Measurements from ENCODE around the gene PRPF31.

Gene PRPF31

DNA sequence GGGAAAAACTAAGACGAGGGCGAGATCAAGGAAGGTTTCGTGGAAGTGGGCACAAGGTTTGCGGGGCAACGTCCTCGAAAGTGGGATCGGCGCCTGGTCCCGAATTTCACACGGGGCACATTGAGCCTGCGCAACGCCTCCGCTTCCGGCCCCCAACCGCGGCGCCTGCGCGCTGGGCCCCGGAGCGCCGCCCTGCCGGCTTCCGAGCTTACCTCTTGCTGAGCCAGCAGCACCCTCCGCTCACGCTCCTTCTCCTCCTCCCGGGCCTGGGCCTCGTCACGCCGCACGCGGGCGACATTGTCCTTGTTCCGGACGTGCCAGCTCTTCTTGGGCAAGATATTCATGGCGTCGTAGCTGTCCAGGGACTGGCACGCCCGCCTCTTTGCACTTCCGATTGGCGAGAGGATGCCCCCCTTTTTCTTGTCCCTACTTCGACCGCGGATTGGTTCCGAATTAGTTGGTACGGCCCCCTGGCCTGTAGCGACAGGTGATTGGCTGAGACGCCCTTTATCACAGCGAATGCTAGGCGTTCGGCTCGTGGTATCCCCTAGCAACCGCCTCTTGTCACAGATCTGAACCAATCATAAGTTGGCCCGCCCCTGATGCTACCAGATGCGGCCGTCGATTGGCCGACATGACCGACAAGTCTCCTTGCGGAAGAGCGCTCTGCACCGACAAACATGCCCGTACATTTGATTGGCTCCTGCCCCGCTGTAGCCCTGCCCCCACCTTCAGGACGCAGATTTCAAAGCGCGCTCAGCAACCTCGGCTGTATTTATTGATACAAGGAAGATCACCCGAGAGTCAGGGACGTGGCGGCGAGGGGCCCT is 44.0 kb downstream of the PRPF31 start, which contains the start of gene LENG1:
Gene LENG1 (minus strand): TSS at position 370 of the 830 bp plus-strand sequence. CDS start 26 bp downstream, at position 344.
- ChIA-PET CTCF (no interaction called here), POLR2A (interaction anchor here (0.5 to 2.3 kb wide), 10 partner anchors 9 to 56 kb away, joined by 3 to 13 read pairs (median 4); partner anchors contain the start of genes CNOT3, PRPF31, RPS9 and TFPT)
- peak; percentile 92 for DNase-seq (ENCODE audit: extremely low spot score)
- TF ChIP-seq SP1 (IDR thresholded peaks at IDR 0.05) (no peak), SUZ12 (IDR thresholded peaks at IDR 0.05) (no peak), ELF4 (IDR thresholded peaks at IDR 0.05) (peak; percentile 86), NFRKB (IDR thresholded peaks at IDR 0.05) (no peak), ZNF384 (IDR thresholded peaks at IDR 0.05) (no peak), ARNT (IDR thresholded peaks at IDR 0.05) (no peak), L3MBTL2 (conservative IDR thresholded peaks at IDR 0.05) (peak; percentile 95), HDGF (IDR thresholded peaks at IDR 0.05; ENCODE audit: borderline replicate concordance) (no peak; the same call in 1 of the 2 replicates), FOXK2 (IDR thresholded peaks at IDR 0.05) (no peak), CTBP1 (IDR thresholded peaks at IDR 0.05; ENCODE audit: borderline replicate concordance) (no peak), FOXA1 (IDR thresholded peaks at IDR 0.05) (no peak), TARDBP (IDR thresholded peaks at IDR 0.05) (no peak), FOXM1 (IDR thresholded peaks at IDR 0.05; ENCODE audit: borderline replicate concordance) (no peak), LEF1 (IDR thresholded peaks at IDR 0.05; ENCODE audit: borderline replicate concordance) (no peak), BHLHE40 (IDR thresholded peaks at IDR 0.05; ENCODE audit: borderline replicate concordance) (no peak)
- TF ChIP-seq, protein P1, sequence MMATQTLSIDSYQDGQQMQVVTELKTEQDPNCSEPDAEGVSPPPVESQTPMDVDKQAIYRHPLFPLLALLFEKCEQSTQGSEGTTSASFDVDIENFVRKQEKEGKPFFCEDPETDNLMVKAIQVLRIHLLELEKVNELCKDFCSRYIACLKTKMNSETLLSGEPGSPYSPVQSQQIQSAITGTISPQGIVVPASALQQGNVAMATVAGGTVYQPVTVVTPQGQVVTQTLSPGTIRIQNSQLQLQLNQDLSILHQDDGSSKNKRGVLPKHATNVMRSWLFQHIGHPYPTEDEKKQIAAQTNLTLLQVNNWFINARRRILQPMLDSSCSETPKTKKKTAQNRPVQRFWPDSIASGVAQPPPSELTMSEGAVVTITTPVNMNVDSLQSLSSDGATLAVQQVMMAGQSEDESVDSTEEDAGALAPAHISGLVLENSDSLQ (IDR thresholded peaks at IDR 0.05) = peak; percentile 98

DNA sequence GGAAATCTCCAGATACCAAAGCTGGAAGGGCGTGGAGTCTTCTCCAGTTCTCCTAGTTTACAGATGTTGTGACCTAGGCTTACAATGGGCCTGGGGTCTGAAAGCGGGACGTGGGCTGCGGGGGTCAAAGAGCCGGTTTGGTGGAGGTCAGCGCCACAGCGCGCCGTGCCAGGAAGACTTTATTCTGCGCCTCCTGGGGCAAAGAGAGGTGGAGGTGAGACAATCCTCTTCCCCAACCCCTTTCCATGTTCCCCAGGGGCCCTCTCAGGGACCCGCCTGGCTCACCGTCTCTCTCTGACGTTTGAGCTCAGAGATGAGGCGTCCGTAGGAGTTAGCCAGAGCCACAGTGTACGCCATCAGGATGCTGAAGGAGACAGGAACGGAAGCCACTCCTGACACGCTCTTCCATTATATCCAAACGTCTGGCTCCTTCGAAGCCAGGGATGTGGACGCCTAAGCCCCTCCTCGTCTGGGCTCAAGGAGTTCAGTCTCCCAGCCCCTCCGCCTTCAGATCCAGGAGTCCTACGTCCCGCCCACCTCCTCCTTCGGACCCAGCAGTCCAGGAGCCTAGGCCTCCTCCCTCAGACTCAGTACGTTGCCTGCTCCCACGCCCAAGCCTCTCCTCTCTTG is 44.7 kb downstream of the PRPF31 start:
- CTCF ChIA-PET = no interaction called here
- no peak for DNase-seq (ENCODE audit: extremely low spot score)
- POLR2A ChIA-PET = interaction anchor here (0.5 to 2.3 kb wide), 7 partner anchors 10 to 55 kb away, joined by 3 to 13 read pairs (median 4); partner anchors contain the start of genes CNOT3 and TSEN34
- no peak for TF ChIP-seq ARNT (IDR thresholded peaks at IDR 0.05)
- no peak for TF ChIP-seq TARDBP (IDR thresholded peaks at IDR 0.05)
- no peak for TF ChIP-seq CTBP1 (IDR thresholded peaks at IDR 0.05; ENCODE audit: borderline replicate concordance)
- no peak for TF ChIP-seq ZNF384 (IDR thresholded peaks at IDR 0.05)
- TF ChIP-seq ELF4 (IDR thresholded peaks at IDR 0.05) = no peak
- no peak for TF ChIP-seq HDGF (IDR thresholded peaks at IDR 0.05; ENCODE audit: borderline replicate concordance)
- no peak for TF ChIP-seq FOXK2 (IDR thresholded peaks at IDR 0.05)
- TF ChIP-seq LEF1 (IDR thresholded peaks at IDR 0.05; ENCODE audit: borderline replicate concordance) = no peak
- no peak for TF ChIP-seq NFRKB (IDR thresholded peaks at IDR 0.05)
- TF ChIP-seq SP1 (IDR thresholded peaks at IDR 0.05) = no peak
- TF ChIP-seq, protein P1 (IDR thresholded peaks at IDR 0.05) = no peak
- TF ChIP-seq SUZ12 (IDR thresholded peaks at IDR 0.05) = no peak
- TF ChIP-seq FOXA1 (IDR thresholded peaks at IDR 0.05) = no peak
- TF ChIP-seq BHLHE40 (IDR thresholded peaks at IDR 0.05; ENCODE audit: borderline replicate concordance) = no peak
- TF ChIP-seq FOXM1 (IDR thresholded peaks at IDR 0.05; ENCODE audit: borderline replicate concordance) = no peak
- no peak for TF ChIP-seq L3MBTL2 (conservative IDR thresholded peaks at IDR 0.05)

DNA sequence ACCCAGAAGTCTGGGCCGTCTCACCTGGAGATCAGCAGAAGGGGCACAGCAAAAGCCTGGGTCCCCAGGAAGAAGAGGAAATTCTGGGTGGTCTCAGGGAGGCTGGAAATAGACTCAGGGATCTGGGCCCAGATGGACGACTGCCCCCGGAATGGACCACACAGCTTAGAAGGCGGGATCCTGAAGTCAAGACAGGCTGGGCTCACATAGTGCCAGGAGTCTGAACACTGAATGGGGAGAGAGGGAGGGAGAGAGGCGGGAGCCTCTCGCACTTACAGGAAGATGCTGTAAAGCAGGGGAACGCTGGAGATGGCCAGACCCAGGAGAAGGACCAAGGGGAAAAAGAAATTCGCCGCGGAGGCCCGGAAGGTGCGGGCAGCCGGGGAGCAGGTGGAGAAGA is 45.3 kb downstream of the PRPF31 start:
- DNase-seq (ENCODE audit: extremely low spot score) = no peak
- ChIA-PET CTCF (no interaction called here), POLR2A (interaction anchor here (0.8 to 2.3 kb wide), 5 partner anchors 10 to 49 kb away, joined by 3 to 13 read pairs (median 4); partner anchors contain the start of genes CNOT3 and TSEN34)
- TF ChIP-seq L3MBTL2 (conservative IDR thresholded peaks at IDR 0.05) = no peak
- TF ChIP-seq NFRKB (IDR thresholded peaks at IDR 0.05) = no peak
- no peak for TF ChIP-seq FOXK2 (IDR thresholded peaks at IDR 0.05)
- no peak for TF ChIP-seq FOXM1 (IDR thresholded peaks at IDR 0.05; ENCODE audit: borderline replicate concordance)
- TF ChIP-seq, protein P1 (IDR thresholded peaks at IDR 0.05) = no peak
- TF ChIP-seq ZNF384 (IDR thresholded peaks at IDR 0.05) = no peak
- TF ChIP-seq CTBP1 (IDR thresholded peaks at IDR 0.05; ENCODE audit: borderline replicate concordance) = no peak
- TF ChIP-seq ELF4 (IDR thresholded peaks at IDR 0.05) = no peak
- no peak for TF ChIP-seq LEF1 (IDR thresholded peaks at IDR 0.05; ENCODE audit: borderline replicate concordance)
- no peak for TF ChIP-seq TARDBP (IDR thresholded peaks at IDR 0.05)
- TF ChIP-seq BHLHE40 (IDR thresholded peaks at IDR 0.05; ENCODE audit: borderline replicate concordance) = no peak
- TF ChIP-seq HDGF (IDR thresholded peaks at IDR 0.05; ENCODE audit: borderline replicate concordance) = no peak
- no peak for TF ChIP-seq SP1 (IDR thresholded peaks at IDR 0.05)
- TF ChIP-seq FOXA1 (IDR thresholded peaks at IDR 0.05) = no peak
- no peak for TF ChIP-seq ARNT (IDR thresholded peaks at IDR 0.05)

DNA sequence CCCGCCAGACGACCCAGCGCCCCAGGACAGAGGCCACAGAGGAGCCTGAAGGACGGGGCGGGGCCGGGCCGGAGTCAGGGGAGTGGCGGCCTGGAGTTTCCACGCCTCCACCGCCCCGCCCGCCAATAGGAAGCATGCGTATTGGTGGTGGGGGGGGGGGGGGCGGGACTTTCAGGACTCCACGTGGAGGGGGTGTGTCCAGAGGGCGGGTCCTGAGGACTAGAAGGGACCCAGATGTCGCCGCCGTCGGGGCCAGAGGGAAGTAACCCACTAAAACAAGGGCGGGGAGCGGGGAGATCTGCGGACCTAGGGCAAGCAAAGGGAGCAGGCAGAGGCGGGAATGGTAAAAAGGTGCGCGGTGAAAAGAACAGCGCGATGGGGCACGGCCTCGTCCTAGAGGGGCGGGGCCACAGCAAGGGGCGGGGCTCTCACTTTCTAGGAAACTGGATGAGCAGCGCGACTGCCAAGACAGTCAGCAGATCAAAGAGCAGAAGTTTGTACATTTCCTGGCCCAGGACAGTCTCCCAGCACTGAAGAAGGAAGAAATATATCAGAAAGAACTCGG is 46.8 kb downstream of the PRPF31 start:
- POLR2A ChIA-PET = no interaction called here
- CTCF ChIA-PET = no interaction called here
- peak; percentile 75 for DNase-seq (ENCODE audit: extremely low spot score)
- TF ChIP-seq NFRKB (IDR thresholded peaks at IDR 0.05) (no peak), ZNF384 (IDR thresholded peaks at IDR 0.05) (no peak), CTBP1 (IDR thresholded peaks at IDR 0.05; ENCODE audit: borderline replicate concordance) (no peak), HDGF (IDR thresholded peaks at IDR 0.05; ENCODE audit: borderline replicate concordance) (no peak), L3MBTL2 (conservative IDR thresholded peaks at IDR 0.05) (no peak), ARNT (IDR thresholded peaks at IDR 0.05) (no peak), FOXA1 (IDR thresholded peaks at IDR 0.05) (no peak), FOXK2 (IDR thresholded peaks at IDR 0.05) (no peak), LEF1 (IDR thresholded peaks at IDR 0.05; ENCODE audit: borderline replicate concordance) (no peak), BHLHE40 (IDR thresholded peaks at IDR 0.05; ENCODE audit: borderline replicate concordance) (no peak), ELF4 (IDR thresholded peaks at IDR 0.05) (no peak), FOXM1 (IDR thresholded peaks at IDR 0.05; ENCODE audit: borderline replicate concordance) (no peak), SP1 (IDR thresholded peaks at IDR 0.05) (no peak; the same call in 1 of the 2 replicates), SUZ12 (IDR thresholded peaks at IDR 0.05) (no peak)
- TF ChIP-seq, protein P1 (IDR thresholded peaks at IDR 0.05) = no peak
